MM.1S (cell line): Measurements from ENCODE around the gene MRPL22.

Source experiments
- CTCF ChIP-seq: fragments of 300-600 bp; sonication (generic); IDR thresholded peaks from 2 replicates; pipeline ENCODE4 v1.5.1; 2016; ENCODE audit warnings: antibody characterized with exemption, low read length, mixed read lengths
- EZH2 ChIP-seq: fragments of 300-600 bp; sonication (generic); optimal IDR thresholded peaks from 2 replicates; pipeline ENCODE3; 2017; ENCODE audit warnings: low read depth, mild to moderate bottlenecking, antibody characterized with exemption, low read length, mixed read lengths

- TF ChIP-seq CTCF: no peak
- TF ChIP-seq EZH2: no peak
These were observed 67.8 kb downstream of the MRPL22 start for GRCh38 chr5:155008669-155009068.
